ENCODE data around the gene LRG1.

LRG1 gene

GRCh38 chr19:4539693-4540581 lies at the start of gene LRG1:
Gene LRG1, minus strand, starts transcription at chr19:4540036. Its CDS starts 23 bp downstream, at chr19:4540013.
- DNase-seq, result no peak

DNA sequence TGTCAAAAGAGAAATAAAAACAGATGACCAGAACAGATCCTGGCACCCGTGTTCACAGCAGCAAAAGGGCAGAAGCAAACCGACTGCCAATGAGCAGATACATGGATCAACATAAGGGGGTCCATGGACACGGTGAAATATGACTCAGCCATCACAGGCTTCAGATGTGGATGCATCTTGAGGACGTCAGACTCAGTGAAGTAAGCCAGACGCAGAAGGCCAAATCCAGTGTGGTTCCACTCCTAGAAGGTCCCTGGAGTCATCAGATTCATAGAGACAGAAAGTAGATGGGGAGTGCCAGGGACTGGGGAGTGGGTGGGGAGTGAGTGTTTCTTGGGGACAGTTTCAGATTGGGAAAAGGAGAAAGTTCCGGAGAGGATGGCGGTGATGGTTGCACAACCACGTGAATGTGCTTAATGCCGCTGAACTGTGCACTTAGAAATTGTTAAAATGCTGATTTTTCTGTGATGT lies 48.5 kb upstream of the LRG1 start:
- no peak for DNase-seq

- no peak for DNase-seq
Observed at GRCh38 chr19:4587527-4587926, 47.7 kb upstream of the LRG1 start.

- no peak for DNase-seq
Observed at GRCh38 chr19:4586691-4587090, 46.9 kb upstream of the LRG1 start.

- DNase-seq, result no peak
Observed at GRCh38 chr19:4586245-4586644, 46.4 kb upstream of the LRG1 start.

GRCh38 chr19:4585556-4585955 lies 45.7 kb upstream of the LRG1 start:
- DNase-seq, result no peak

- DNase-seq, result no peak
Observed at GRCh38 chr19:4584670-4585460, 45.0 kb upstream of the LRG1 start.

DNA sequence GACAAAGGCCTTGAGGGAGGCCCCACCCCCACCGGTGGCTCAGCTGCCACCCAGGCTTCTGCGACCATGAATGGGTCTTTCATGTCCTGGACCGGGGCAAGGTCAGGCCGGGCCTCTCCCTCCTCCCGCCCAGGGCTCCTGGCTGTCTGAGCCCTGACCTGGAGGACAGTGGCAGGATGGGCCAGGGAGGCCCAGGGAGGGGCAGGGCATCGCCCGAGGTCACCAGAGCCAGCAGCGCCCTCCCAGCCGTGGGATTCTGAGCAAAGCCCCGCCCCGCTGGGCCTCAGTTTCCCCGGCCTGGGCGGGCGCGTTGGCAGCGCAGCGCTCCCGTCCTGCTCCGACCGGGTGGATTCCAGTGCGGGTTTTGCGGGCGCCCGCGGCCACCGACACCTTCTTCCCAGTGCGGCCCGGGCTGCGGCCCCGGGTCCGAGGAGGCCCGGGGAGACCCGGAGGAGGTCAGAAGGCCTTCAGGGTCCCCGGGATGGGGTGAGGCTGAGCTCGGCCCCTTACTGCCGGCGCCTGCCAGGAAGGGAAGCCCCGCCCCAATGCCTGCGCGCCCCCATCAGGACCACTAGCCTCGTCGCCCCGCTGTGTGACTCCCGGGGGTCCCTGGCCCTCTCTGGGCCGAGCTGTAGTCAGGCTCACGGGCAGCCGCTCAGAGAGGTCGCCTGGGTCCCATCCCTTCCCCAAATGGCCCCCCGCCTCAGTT lies 44.3 kb upstream of the LRG1 start:
- DNase-seq, result no peak

GRCh38 chr19:4582980-4583842 lies 43.4 kb upstream of the LRG1 start:
- no peak for DNase-seq

DNA sequence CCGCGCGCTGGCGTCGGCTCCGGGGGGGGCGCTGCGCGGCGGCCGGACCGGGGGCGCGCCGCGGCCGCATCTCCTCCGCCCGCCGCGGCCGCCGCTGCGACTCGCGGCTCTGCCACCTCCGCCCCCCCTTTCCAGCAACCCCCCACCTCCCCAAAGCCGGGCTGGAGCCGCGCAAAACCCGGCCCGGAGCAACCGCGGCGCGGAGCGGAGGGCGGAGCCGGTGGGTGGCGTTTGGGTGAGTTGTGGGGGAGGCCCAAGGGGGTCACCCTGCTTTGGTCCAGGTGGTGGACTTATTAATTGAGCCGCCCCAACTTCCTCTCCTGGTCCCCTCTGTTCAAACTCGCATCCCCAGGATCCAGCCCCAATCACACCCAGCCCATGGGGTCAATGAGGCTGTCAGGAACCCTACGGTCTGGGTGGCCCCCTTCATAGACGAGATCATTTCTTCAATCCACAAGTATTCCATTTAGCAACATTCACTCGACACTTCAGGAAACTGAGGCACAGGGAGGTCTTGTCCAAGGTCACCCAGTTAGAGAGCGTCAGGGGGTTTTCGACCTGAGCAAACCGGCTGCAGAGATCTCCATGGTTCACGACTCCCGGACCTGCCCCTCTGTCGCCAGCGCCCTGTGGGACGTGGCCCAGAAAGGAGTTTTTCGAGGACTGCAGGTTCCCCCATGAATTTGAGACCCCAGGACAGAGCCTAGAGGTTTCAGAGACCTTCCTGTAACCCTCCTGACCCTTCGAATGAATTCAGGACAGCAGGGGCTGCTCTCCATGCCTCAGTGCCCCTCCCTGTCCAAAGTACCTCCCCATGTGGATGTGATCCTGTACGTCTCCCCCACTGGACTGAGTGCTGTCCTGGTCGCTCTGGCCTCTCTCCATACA lies 42.1 kb upstream of the LRG1 start:
- DNase-seq, result no peak

- DNase-seq, result no peak
Observed at GRCh38 chr19:4580961-4581665, 41.3 kb upstream of the LRG1 start.

DNA sequence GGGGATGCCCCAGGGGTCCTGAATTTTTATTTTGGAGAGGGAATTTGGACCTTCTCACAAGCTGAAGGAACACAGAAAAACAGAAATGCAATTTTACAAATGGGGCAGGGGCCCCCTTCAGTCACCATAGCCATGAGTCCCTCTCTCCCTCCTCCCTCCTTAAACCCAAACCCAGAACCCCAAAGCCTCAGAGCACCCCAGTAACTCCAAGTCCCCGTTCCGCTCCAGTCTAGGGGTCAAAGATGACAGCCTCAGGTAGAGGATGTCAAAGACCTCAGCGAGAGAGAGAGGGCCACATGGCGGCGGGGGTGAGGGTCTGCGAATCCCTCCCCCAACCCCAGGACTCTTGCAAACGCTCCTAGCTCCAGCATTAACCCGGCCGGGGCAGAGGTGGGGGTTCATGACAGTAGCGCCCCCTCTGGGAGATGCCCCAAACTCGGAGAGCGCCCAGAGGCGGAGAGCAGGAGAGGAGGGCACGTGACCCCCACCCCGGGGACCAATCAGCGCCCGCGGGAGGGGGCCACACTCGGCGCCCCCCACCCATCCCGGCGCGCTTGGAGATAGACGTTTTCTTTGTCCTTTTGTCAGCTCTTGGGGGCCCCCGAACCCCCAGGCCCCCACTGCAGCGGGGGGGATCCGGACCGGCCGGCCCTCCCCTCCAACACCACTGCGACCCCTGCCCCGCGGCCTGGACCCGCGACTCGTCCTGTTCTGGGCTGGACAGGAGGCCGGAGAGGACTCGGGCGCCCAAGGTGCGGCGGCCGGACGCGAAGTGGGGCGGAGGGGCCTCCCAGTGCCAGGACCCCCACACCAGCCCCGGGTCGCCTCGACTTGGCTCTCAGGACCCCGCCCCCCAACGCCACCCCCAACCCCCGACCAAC lies 40.4 kb upstream of the LRG1 start:
- DNase-seq, result no peak

DNA sequence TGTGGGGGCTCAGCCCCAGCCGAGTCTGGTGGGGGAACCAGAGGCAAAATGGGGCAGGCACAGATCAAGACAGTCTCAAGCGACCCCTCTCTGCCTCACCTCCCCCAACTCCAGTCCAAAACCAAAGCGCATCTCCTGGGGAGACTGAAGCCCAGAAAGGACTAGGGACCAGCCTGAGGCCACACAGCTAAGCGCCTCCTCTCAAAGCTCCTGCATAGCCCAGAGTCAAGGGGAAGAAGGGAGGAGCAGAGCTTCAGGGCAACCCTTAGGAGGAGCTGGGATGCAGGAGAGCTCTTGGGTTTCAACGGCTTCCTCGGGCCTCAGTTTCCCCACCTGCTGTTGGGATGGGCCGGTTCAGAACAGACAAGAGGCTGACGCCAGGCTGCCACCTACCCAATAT lies 39.6 kb upstream of the LRG1 start:
- DNase-seq, result no peak

- no peak for DNase-seq
Observed at GRCh38 chr19:4578552-4579248, 38.9 kb upstream of the LRG1 start.

GRCh38 chr19:4577020-4577782 lies 37.4 kb upstream of the LRG1 start:
- DNase-seq, result no peak

DNA sequence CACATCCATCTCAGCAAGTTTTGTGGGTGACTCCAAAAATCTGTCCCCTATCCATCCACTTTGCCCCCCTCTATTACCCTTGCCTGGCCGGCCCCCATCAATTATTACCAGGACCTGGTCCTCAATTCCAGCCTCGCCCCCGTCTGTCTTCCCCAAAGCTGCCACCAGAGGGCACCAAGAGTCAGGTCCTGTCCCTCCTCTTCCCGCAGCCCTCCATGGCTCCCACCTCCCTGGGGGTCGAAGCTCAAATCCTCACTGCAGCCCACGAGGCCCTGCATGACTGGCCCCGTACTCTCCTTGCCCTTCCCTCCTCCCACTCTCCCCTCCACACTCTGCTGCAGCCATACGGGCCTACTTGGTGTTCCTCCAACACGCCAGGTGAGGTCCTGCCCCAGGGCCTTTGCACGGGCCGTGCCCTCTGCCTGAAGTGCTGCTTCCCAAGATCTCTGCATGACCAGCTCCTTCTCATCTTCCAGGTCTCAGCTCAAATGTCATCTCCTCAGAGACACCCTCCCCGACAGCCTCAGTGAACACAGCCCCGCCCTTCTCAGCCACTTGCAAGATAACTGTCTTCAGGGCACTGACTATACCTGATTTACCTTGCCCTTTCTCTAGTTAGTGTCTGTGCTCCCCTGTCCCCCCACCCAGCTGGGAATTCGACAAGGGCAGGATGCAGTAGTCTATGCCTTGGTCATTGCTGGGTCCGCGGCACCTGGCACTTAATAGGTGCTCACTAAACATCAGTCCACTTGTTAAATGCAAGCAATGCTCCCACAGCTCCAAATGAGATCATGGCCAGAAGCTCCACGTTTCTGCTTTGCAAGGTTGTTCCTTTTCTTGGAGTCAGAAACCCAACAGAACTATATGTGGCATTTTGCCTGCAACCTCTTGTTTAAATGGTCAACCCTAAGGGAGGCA lies 36.4 kb upstream of the LRG1 start:
- DNase-seq, result no peak

All from cerebellar nuclear complex (tissue), 1 donor.